ENCODE results near the gene PRPH.
"Not testable (repeated sequence)": the region's sequence is repeated elsewhere in the genome, so short reads cannot be mapped to it uniquely, and the experiment has no call there.

PRPH gene

GRCh38 chr12:49332891-49333371, 38.0 kb downstream of the PRPH start:
- DNase-seq (ENCODE audit: low read depth, low spot score) = no peak

- DNase-seq (ENCODE audit: low read depth, low spot score) = not testable (repeated sequence)
These were observed 38.8 kb downstream of the PRPH start for GRCh38 chr12:49333778-49334177.

GRCh38 chr12:49334226-49334625, 39.3 kb downstream of the PRPH start:
- DNase-seq (ENCODE audit: low read depth, low spot score) = no peak

GRCh38 chr12:49334681-49335080, 39.7 kb downstream of the PRPH start:
- no peak for DNase-seq (ENCODE audit: low read depth, low spot score)

GRCh38 chr12:49335118-49335954, 40.4 kb downstream of the PRPH start:
- DNase-seq (ENCODE audit: low read depth, low spot score) = no peak

- DNase-seq (ENCODE audit: low read depth, low spot score) = no peak
These were observed 41.2 kb downstream of the PRPH start for GRCh38 chr12:49335955-49336644.

GRCh38 chr12:49336645-49337584, 42.0 kb downstream of the PRPH start, which contains the start of gene C1QL4:
C1QL4 (minus strand) TSS chr12:49337188; CDS start chr12:49336477, 711 bp downstream.
- DNase-seq (ENCODE audit: low read depth, low spot score) = no peak

- DNase-seq (ENCODE audit: low read depth, low spot score) = no peak
These were observed 44.0 kb downstream of the PRPH start for GRCh38 chr12:49338830-49339463.

GRCh38 chr12:49339464-49339861, 44.5 kb downstream of the PRPH start:
- no peak for DNase-seq (ENCODE audit: low read depth, low spot score)

- DNase-seq (ENCODE audit: low read depth, low spot score) = no peak
These were observed 45.3 kb downstream of the PRPH start for GRCh38 chr12:49340095-49340870.

GRCh38 chr12:49340971-49341776, 46.2 kb downstream of the PRPH start:
- DNase-seq (ENCODE audit: low read depth, low spot score) = no peak

- no peak for DNase-seq (ENCODE audit: low read depth, low spot score)
These were observed 46.8 kb downstream of the PRPH start for GRCh38 chr12:49341777-49342065.

GRCh38 chr12:49342066-49342913, 47.3 kb downstream of the PRPH start:
- DNase-seq (ENCODE audit: low read depth, low spot score) = no peak

GRCh38 chr12:49342914-49343731, 48.2 kb downstream of the PRPH start:
- no peak for DNase-seq (ENCODE audit: low read depth, low spot score)

GRCh38 chr12:49344486-49345050, 49.6 kb downstream of the PRPH start:
- no peak for DNase-seq (ENCODE audit: low read depth, low spot score)

- no peak for DNase-seq (ENCODE audit: low read depth, low spot score)
These were observed 50.3 kb downstream of the PRPH start for GRCh38 chr12:49345051-49345824.

Data from smooth muscle cell of the brain vasculature (primary cell).